Natural killer cell (primary cell): ENCODE measurements around the gene STOML1. TPM values are rescaled to one million over a fixed set of nuclear protein-coding genes. Genes with fewer than 3 reads are reported as not detected.
A peak's percentile ranks its signal among the peaks of the same experiment; 100 is the strongest.

Source experiments
- ATAC-seq, 3 donors: fragments of 150-1000 bp in 2 of 3; fragments of 200-7000 bp in 1 of 3; cut with Tn5 transposase; 1 replicate in 1 of 3; 2 replicates in 2 of 3; pipeline ENCODE4 v1.10.0; 2021; ENCODE audit warnings: mild to moderate bottlenecking in 2 of 3, moderate library complexity in 2 of 3
- DNase-seq, 2 donors: peaks; one replicate each; pipeline versions ENCODE4 v3.0.0 to v3.0.0-alpha.2; 2013 to 2021; ENCODE audit warnings: mixed read lengths in 1 of 2
- H3K27ac ChIP-seq: one replicate; pipeline ENCODE4 v1.5.1; 2013; ENCODE audit warnings: mild to moderate bottlenecking, low read length
- H3K27me3 ChIP-seq: one replicate; pipeline ENCODE4 v1.6.1; 2013; ENCODE audit warnings: low read length; ENCODE audit not compliant: control insufficient read depth, insufficient read depth
- H3K36me3 ChIP-seq: one replicate; pipeline ENCODE4 v1.6.1; 2013; ENCODE audit warnings: low read length; ENCODE audit not compliant: control insufficient read depth, insufficient read depth
- H3K4me1 ChIP-seq: one replicate; pipeline ENCODE4 v1.6.1; 2013; ENCODE audit warnings: low read length; ENCODE audit not compliant: control insufficient read depth, insufficient read depth
- H3K4me3 ChIP-seq: one replicate; pipeline ENCODE4 v1.5.1; 2013; ENCODE audit warnings: low read length
- H3K9me3 ChIP-seq: one replicate; pipeline ENCODE4 v1.6.1; 2013; ENCODE audit warnings: low read length; ENCODE audit not compliant: control insufficient read depth, insufficient read depth
- H3K27ac Mint-ChIP-seq, 2 donors: one replicate each; pipeline ENCODE4 v1.8.0; 2022; ENCODE audit warnings: mild to moderate bottlenecking in 2 of 2, mixed read lengths in 2 of 2, moderate library complexity in 1 of 2
- H3K27me3 Mint-ChIP-seq, 2 donors: one replicate each; pipeline ENCODE4 v1.8.0; 2022; ENCODE audit warnings: low read depth in 2 of 2, mixed read lengths in 2 of 2
- H3K36me3 Mint-ChIP-seq: one replicate; pipeline ENCODE4 v1.8.0; 2022; ENCODE audit warnings: mixed read lengths
- H3K4me1 Mint-ChIP-seq, 2 donors: one replicate each; pipeline ENCODE4 v1.8.0; 2022; ENCODE audit warnings: mixed read lengths in 2 of 2
- H3K4me3 Mint-ChIP-seq: one replicate; pipeline ENCODE4 v1.8.0; 2022; ENCODE audit warnings: mild to moderate bottlenecking, moderate library complexity, mixed read lengths
- H3K9me3 Mint-ChIP-seq, 2 donors: one replicate each; pipeline ENCODE4 v1.8.0; 2022; ENCODE audit warnings: mixed read lengths in 2 of 2
- CTCF ChIP-seq: fragments of 200-600 bp; IDR thresholded peaks from one replicate; pipeline ENCODE4 v1.8.0; 2022; ENCODE audit warnings: antibody characterized with exemption
- WGBS: methylation state at CpG from one replicate; pipeline ENCODE4 v1.1.7; 2013; ENCODE audit warnings: missing lambda C conversion rate; ENCODE audit not compliant: insufficient coverage; 5-methylcytosine and 5-hydroxymethylcytosine counted together
- intact Hi-C: fragments of 100-400 bp; cut with micrococcal nuclease; formaldehyde crosslinking; loops from one replicate; pipeline ENCODE4 v1.14.2; 2022
- total RNA-seq, 4 donors: library from RNA; stranded (reverse); fragments of 120-200 nt in 1 of 4; gene quantifications; one replicate each; pipeline versions ENCODE4 v1.2.3 to v1.2.4, GENCODE V29; 2013 to 2022

STOML1 gene
- total RNA-seq, 3 donors from 2014 or later (not counting 1 experiment from before 2014, with no cell fraction given) = 5.6 to 8.2 (median 7.0) TPM

GRCh38 chr15:73950831-73951561 lies 41.1 kb downstream of the STOML1 start:
- Mint-ChIP-seq H3K27ac (peak overlapping the region; percentile 15 to 77), H3K27me3 (peaks cover 0 to under 1% of the 10 kb centered on the region in 2 donors), H3K36me3 (no peaks in the 10 kb centered on the region), H3K4me1 (peaks cover 9% of the 10 kb centered on the region in 2 donors), H3K9me3 (no peaks in the 10 kb centered on the region), H3K4me3 (no peak overlapping the region)
- Histone ChIP-seq H3K36me3 (no peaks in the 10 kb centered on the region), H3K9me3 (no peaks in the 10 kb centered on the region), H3K4me1 (peaks cover 14% of the 10 kb centered on the region), H3K4me3 (no peak overlapping the region), H3K27me3 (no peaks in the 10 kb centered on the region), H3K27ac (no peak overlapping the region)
- DNase-seq = peak; percentile 50 to 84
- intact Hi-C loops = loop anchor here (1.0 kb wide), 1 partner anchor 13 kb away; no protein-coding TSS in a partner anchor
- ATAC-seq = peak; percentile 75 to 94 (median 92)
- TF ChIP-seq CTCF = peak; percentile 56
- 17% methylated on average over 15 of the region's 15 CpGs for WGBS

GRCh38 chr15:73950479-73950830 lies 41.6 kb downstream of the STOML1 start:
- Histone ChIP-seq H3K27ac (no peak overlapping the region), H3K27me3 (no peaks in the 10 kb centered on the region), H3K4me3 (no peak overlapping the region), H3K4me1 (peaks cover 14% of the 10 kb centered on the region), H3K9me3 (no peaks in the 10 kb centered on the region), H3K36me3 (no peaks in the 10 kb centered on the region)
- no peak for TF ChIP-seq CTCF
- Mint-ChIP-seq H3K36me3 (no peaks in the 10 kb centered on the region), H3K27me3 (peaks cover 0 to 2% of the 10 kb centered on the region in 2 donors), H3K27ac (peak overlapping the region in 1 of 2 donors; percentile 77), H3K4me1 (peaks cover 9% of the 10 kb centered on the region in 2 donors), H3K4me3 (no peak overlapping the region), H3K9me3 (no peaks in the 10 kb centered on the region)
- ATAC-seq (no peak), DNase-seq (no peak)
- intact Hi-C loops = no loop called here

GRCh38 chr15:73949496-73949895 lies 42.6 kb downstream of the STOML1 start:
- H3K27me3 ChIP-seq = no peaks in the 10 kb centered on the region

More at GRCh38 chr15:73949496-73949895, 42.6 kb downstream of the STOML1 start:
- no peak overlapping the region for H3K4me3 ChIP-seq
- no peak overlapping the region for H3K27ac Mint-ChIP-seq
- H3K4me1 ChIP-seq = peaks cover 14% of the 10 kb centered on the region
- H3K4me1 Mint-ChIP-seq = peaks cover 9% of the 10 kb centered on the region in 2 donors
- no peaks in the 10 kb centered on the region for H3K9me3 ChIP-seq
- no peaks in the 10 kb centered on the region for H3K36me3 ChIP-seq
- 92% methylated on average over 10 of the region's 10 CpGs for WGBS
- no peaks in the 10 kb centered on the region for H3K36me3 Mint-ChIP-seq
- no peaks in the 10 kb centered on the region for H3K9me3 Mint-ChIP-seq
- intact Hi-C loops = no loop called here
- no peak for TF ChIP-seq CTCF
- H3K27me3 Mint-ChIP-seq = peaks cover 0 to 2% of the 10 kb centered on the region in 2 donors
- no peak overlapping the region for H3K4me3 Mint-ChIP-seq
- H3K27ac ChIP-seq = no peak overlapping the region
- ATAC-seq = no peak
- no peak for DNase-seq
